Smooth muscle cell (in vitro differentiated cells): ENCODE results near the gene PHC3. TPM values are rescaled to one million over a fixed set of nuclear protein-coding genes. Genes with fewer than 3 reads are reported as not detected.

Experiments
- DNase-seq: peaks from one replicate; lab custom pipeline; 2025; ENCODE audit not compliant: unreplicated experiment; lab: John Stamatoyannopoulos, UW
- H2AFZ ChIP-seq: fragments of 200-600 bp; sonication (generic); 2 replicates; pipeline ENCODE4 v1.6.0; 2016; ENCODE audit warnings: antibody characterized with exemption, low read depth, mild to moderate bottlenecking
- H3F3A ChIP-seq: fragments of 200-600 bp; sonication (generic); 2 replicates; pipeline ENCODE4 v1.6.0; 2017; ENCODE audit warnings: antibody characterized with exemption, low read depth
- H3K27ac ChIP-seq: fragments of 200-600 bp; sonication (generic); 2 replicates; pipeline ENCODE4 v1.5.1; 2016; ENCODE audit warnings: low read depth, mild to moderate bottlenecking
- H3K27me3 ChIP-seq: fragments of 200-600 bp; sonication (generic); 2 replicates; pipeline ENCODE4 v1.6.1; 2016; ENCODE audit warnings: low read depth, mild to moderate bottlenecking
- H3K36me3 ChIP-seq: fragments of 200-600 bp; sonication (generic); 2 replicates; pipeline ENCODE4 v1.5.1; 2016; ENCODE audit warnings: low read depth
- H3K4me1 ChIP-seq: fragments of 200-600 bp; sonication (generic); 2 replicates; pipeline ENCODE4 v1.5.1; 2016; ENCODE audit warnings: low read depth
- H3K4me2 ChIP-seq: fragments of 200-600 bp; sonication (generic); 2 replicates; pipeline ENCODE4 v1.6.0; 2016; ENCODE audit warnings: mild to moderate bottlenecking
- H3K4me3 ChIP-seq: fragments of 200-600 bp; sonication (generic); 2 replicates; pipeline ENCODE4 v1.5.1; 2016; ENCODE audit warnings: mild to moderate bottlenecking
- H3K79me2 ChIP-seq: fragments of 200-600 bp; sonication (generic); 2 replicates; pipeline ENCODE4 v1.6.0; 2016; ENCODE audit warnings: low read depth, mild to moderate bottlenecking
- H3K9ac ChIP-seq: fragments of 200-600 bp; sonication (generic); 2 replicates; pipeline ENCODE4 v1.6.0; 2016; ENCODE audit warnings: low read depth
- H3K9me3 ChIP-seq: fragments of 200-600 bp; sonication (generic); replicated peaks from 2 replicates; pipeline ENCODE4 v1.5.1; 2016; ENCODE audit warnings: low read depth
- H4K20me1 ChIP-seq: fragments of 200-600 bp; sonication (generic); 2 replicates; pipeline ENCODE4 v1.6.0; 2016; ENCODE audit warnings: low read depth
- CTCF ChIP-seq: fragments of 200-600 bp; sonication (generic); IDR thresholded peaks from 2 replicates; pipeline ENCODE4 v1.5.1; 2017; ENCODE audit warnings: borderline replicate concordance, mild to moderate bottlenecking, antibody characterized with exemption; ENCODE audit not compliant: insufficient read depth, poor library complexity, severe bottlenecking
- whole genome bisulfite sequencing: methylation state at CpG from one replicate; pipeline ENCODE4 v1.1.7; 2016; ENCODE audit warnings: low lambda C conversion rate; 5-methylcytosine and 5-hydroxymethylcytosine counted together
- polyA plus RNA-seq: library from polyadenylated mRNA; unstranded; fragments of >200 nt; fragmentation: Nextera tagmentation; extraction: Ambion mirVana; gene quantifications from 2 replicates; pipeline ENCODE4 v1.2.1, GENCODE V29; 2016
- total RNA-seq: library from RNA; depleted of rRNA; stranded (reverse); fragments of >200 nt; gene quantifications from 2 replicates; pipeline ENCODE4 v1.2.3, GENCODE V29; 2014

Gene PHC3
- total and polyA plus RNA-seq, 2 experiments from 2014 or later, result 28.8 to 33.1 TPM

- Histone ChIP-seq H3F3A (no peaks in the 10 kb centered on the region), H3K9ac (no peak overlapping the region), H3K4me2 (no peak overlapping the region), H3K36me3 (no peaks in the 10 kb centered on the region), H2AFZ (no peak overlapping the region), H3K27me3 (no peaks in the 10 kb centered on the region), H3K4me3 (no peak overlapping the region), H4K20me1 (no peaks in the 10 kb centered on the region), H3K27ac (no peak overlapping the region), H3K79me2 (no peaks in the 10 kb centered on the region), H3K4me1 (no peaks in the 10 kb centered on the region), H3K9me3 (no peaks in the 10 kb centered on the region)
- DNase-seq, result no peak
- TF ChIP-seq CTCF, result no peak
Measured at GRCh38 chr3:170052398-170052797, 129.1 kb downstream of the PHC3 start.

DNA sequence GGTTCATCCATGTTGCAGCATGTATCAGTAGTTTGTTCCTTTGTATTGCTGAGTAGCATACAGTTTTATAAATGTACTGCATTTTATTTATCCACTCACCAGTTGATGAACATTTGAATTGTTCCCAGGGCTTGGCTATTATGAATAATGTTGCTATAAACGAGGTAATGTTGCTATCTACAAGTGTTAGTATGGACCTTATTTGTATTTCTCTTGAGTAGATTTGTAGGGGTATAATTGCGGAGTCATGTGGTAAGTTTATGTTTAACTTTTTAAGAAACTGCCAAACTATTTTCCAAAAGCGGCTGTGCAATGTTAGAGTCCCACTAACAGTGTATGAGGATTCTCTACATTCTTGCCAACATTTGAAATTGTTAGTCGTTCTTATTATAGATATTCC lies 130.8 kb downstream of the PHC3 start:
- no peak for TF ChIP-seq CTCF
- H2AFZ ChIP-seq, result no peak overlapping the region
- no peaks in the 10 kb centered on the region for H3K4me1 ChIP-seq
- no peaks in the 10 kb centered on the region for H3K36me3 ChIP-seq
- WGBS, result 87% methylated on average over 4 of the region's 4 CpGs
- no peak for DNase-seq
- H3F3A ChIP-seq, result no peaks in the 10 kb centered on the region
- no peaks in the 10 kb centered on the region for H3K9me3 ChIP-seq
- no peak overlapping the region for H3K9ac ChIP-seq
- no peak overlapping the region for H3K27ac ChIP-seq
- no peak overlapping the region for H3K4me2 ChIP-seq
- no peak overlapping the region for H3K4me3 ChIP-seq
- H4K20me1 ChIP-seq, result no peaks in the 10 kb centered on the region
- H3K79me2 ChIP-seq, result no peaks in the 10 kb centered on the region
- H3K27me3 ChIP-seq, result no peaks in the 10 kb centered on the region

- H3K9ac ChIP-seq, result no peak overlapping the region
- no peak overlapping the region for H2AFZ ChIP-seq
Measured at GRCh38 chr3:170049146-170050000, 132.2 kb downstream of the PHC3 start.

More at GRCh38 chr3:170049146-170050000, 132.2 kb downstream of the PHC3 start:
- no peak for TF ChIP-seq CTCF
- no peaks in the 10 kb centered on the region for H4K20me1 ChIP-seq
- no peaks in the 10 kb centered on the region for H3K36me3 ChIP-seq
- H3K4me1 ChIP-seq, result no peaks in the 10 kb centered on the region
- WGBS, result 87% methylated on average over 10 of the region's 10 CpGs
- no peaks in the 10 kb centered on the region for H3K79me2 ChIP-seq
- no peaks in the 10 kb centered on the region for H3F3A ChIP-seq
- H3K27ac ChIP-seq, result no peak overlapping the region
- no peaks in the 10 kb centered on the region for H3K27me3 ChIP-seq
- no peak for DNase-seq
- no peak overlapping the region for H3K4me2 ChIP-seq
- no peaks in the 10 kb centered on the region for H3K9me3 ChIP-seq
- H3K4me3 ChIP-seq, result no peak overlapping the region
